ENCODE measurements around the gene SECTM1. TPM values are rescaled to one million over a fixed set of nuclear protein-coding genes. Genes with fewer than 3 reads are reported as not detected.

Gene SECTM1
- total RNA-seq, 1 donor from 2014 or later = not detected

- no peaks in the 10 kb centered on the region for H3F3A ChIP-seq (ENCODE audit: low read depth)
- peaks cover 15% of the 10 kb centered on the region for H3K4me1 ChIP-seq
- no peaks in the 10 kb centered on the region for H3K36me3 ChIP-seq
- no peaks in the 10 kb centered on the region for H3K79me2 ChIP-seq (ENCODE audit: low read depth)
- peak overlapping the region; percentile 79 for H3K27ac Mint-ChIP-seq
- H3K4me1 Mint-ChIP-seq = peaks cover 19% of the 10 kb centered on the region
- H3K9ac ChIP-seq = no peak overlapping the region
- H3K36me3 Mint-ChIP-seq = no peaks in the 10 kb centered on the region
- H3K27me3 ChIP-seq = peaks cover 50% of the 10 kb centered on the region
- no peaks in the 10 kb centered on the region for H3K9me3 Mint-ChIP-seq
- no peak overlapping the region for H3K27ac ChIP-seq
- H4K20me1 ChIP-seq (ENCODE audit: low read depth) = no peaks in the 10 kb centered on the region
- no peak overlapping the region for H3K4me3 ChIP-seq
- DNase-seq (ENCODE audit: low spot score) = peak; percentile 43
- no peaks in the 10 kb centered on the region for H3K9me3 ChIP-seq (ENCODE audit: low read depth)
- H3K4me3 Mint-ChIP-seq = peak overlapping the region; percentile 33
- peak overlapping the region; percentile 58 for H2AFZ ChIP-seq (replicated peaks)
- TF ChIP-seq EZH2phosphoT487 (IDR thresholded peaks at IDR 0.05) = no peak
- TF ChIP-seq EZH2 (IDR thresholded peaks at IDR 0.05) = no peak
- TF ChIP-seq CTCF (IDR thresholded peaks at IDR 0.05) = no peak
- H3K4me2 ChIP-seq = peak overlapping the region; percentile 12
- peaks cover 9% of the 10 kb centered on the region for H3K27me3 Mint-ChIP-seq (ENCODE audit: insufficient read depth, low read depth)
Measured at GRCh38 chr17:82327289-82327688, 6.3 kb downstream of the SECTM1 start.

GRCh38 chr17:82325286-82326180, 8.0 kb downstream of the SECTM1 start:
- H3K4me1 ChIP-seq = peaks cover 18% of the 10 kb centered on the region
- no peaks in the 10 kb centered on the region for H3K9me3 Mint-ChIP-seq
- no peak overlapping the region for H3K27ac Mint-ChIP-seq
- H3K27ac ChIP-seq = no peak overlapping the region
- H3F3A ChIP-seq (ENCODE audit: low read depth) = peaks cover 1% of the 10 kb centered on the region
- no peak overlapping the region for H3K4me3 Mint-ChIP-seq
- no peak for TF ChIP-seq CTCF (IDR thresholded peaks at IDR 0.05)
- no peak for TF ChIP-seq EZH2phosphoT487 (IDR thresholded peaks at IDR 0.05)
- TF ChIP-seq EZH2 (IDR thresholded peaks at IDR 0.05) = no peak
- peaks cover 50% of the 10 kb centered on the region for H3K27me3 ChIP-seq
- H3K9ac ChIP-seq = no peak overlapping the region
- H2AFZ ChIP-seq (replicated peaks) = no peak overlapping the region
- H3K4me3 ChIP-seq = no peak overlapping the region
- H3K79me2 ChIP-seq (ENCODE audit: low read depth) = no peaks in the 10 kb centered on the region
- no peaks in the 10 kb centered on the region for H3K9me3 ChIP-seq (ENCODE audit: low read depth)
- peaks cover 20% of the 10 kb centered on the region for H3K4me1 Mint-ChIP-seq
- H3K36me3 Mint-ChIP-seq = no peaks in the 10 kb centered on the region
- H3K4me2 ChIP-seq = no peak overlapping the region
- H4K20me1 ChIP-seq (ENCODE audit: low read depth) = no peaks in the 10 kb centered on the region
- H3K27me3 Mint-ChIP-seq (ENCODE audit: insufficient read depth, low read depth) = peaks cover 5% of the 10 kb centered on the region
- DNase-seq (ENCODE audit: low spot score) = no peak
- H3K36me3 ChIP-seq = no peaks in the 10 kb centered on the region

- DNase-seq (ENCODE audit: low spot score) = no peak
- no peak overlapping the region for H3K9ac ChIP-seq
- Mint-ChIP-seq H3K27ac (peak overlapping the region; percentile 25), H3K4me1 (peaks cover 20% of the 10 kb centered on the region), H3K9me3 (no peaks in the 10 kb centered on the region), H3K27me3 (ENCODE audit: insufficient read depth, low read depth) (peaks cover 6% of the 10 kb centered on the region), H3K4me3 (peak overlapping the region; percentile 53), H3K36me3 (no peaks in the 10 kb centered on the region)
- H3K27me3 ChIP-seq = peaks cover 42% of the 10 kb centered on the region
- peaks cover 18% of the 10 kb centered on the region for H3K4me1 ChIP-seq
- H3K4me2 ChIP-seq = no peak overlapping the region
- H3K4me3 ChIP-seq = no peak overlapping the region
- no peak for TF ChIP-seq CTCF (IDR thresholded peaks at IDR 0.05)
- no peak for TF ChIP-seq EZH2 (IDR thresholded peaks at IDR 0.05)
- TF ChIP-seq EZH2phosphoT487 (IDR thresholded peaks at IDR 0.05) = no peak
- no peak overlapping the region for H3K27ac ChIP-seq
- no peaks in the 10 kb centered on the region for H3K36me3 ChIP-seq
- H4K20me1 ChIP-seq (ENCODE audit: low read depth) = no peaks in the 10 kb centered on the region
- peaks cover 9% of the 10 kb centered on the region for H3F3A ChIP-seq (ENCODE audit: low read depth)
- no peak overlapping the region for H2AFZ ChIP-seq (replicated peaks)
- no peaks in the 10 kb centered on the region for H3K79me2 ChIP-seq (ENCODE audit: low read depth)
- H3K9me3 ChIP-seq (ENCODE audit: low read depth) = no peaks in the 10 kb centered on the region
Measured at GRCh38 chr17:82324566-82325285, 8.8 kb downstream of the SECTM1 start.

Data from neural progenitor cell (in vitro differentiated cells).